ENCODE measurements around the gene CLDN9.
A peak's percentile ranks its signal among the peaks of the same experiment; 100 is the strongest.

The CLDN9 gene

DNA sequence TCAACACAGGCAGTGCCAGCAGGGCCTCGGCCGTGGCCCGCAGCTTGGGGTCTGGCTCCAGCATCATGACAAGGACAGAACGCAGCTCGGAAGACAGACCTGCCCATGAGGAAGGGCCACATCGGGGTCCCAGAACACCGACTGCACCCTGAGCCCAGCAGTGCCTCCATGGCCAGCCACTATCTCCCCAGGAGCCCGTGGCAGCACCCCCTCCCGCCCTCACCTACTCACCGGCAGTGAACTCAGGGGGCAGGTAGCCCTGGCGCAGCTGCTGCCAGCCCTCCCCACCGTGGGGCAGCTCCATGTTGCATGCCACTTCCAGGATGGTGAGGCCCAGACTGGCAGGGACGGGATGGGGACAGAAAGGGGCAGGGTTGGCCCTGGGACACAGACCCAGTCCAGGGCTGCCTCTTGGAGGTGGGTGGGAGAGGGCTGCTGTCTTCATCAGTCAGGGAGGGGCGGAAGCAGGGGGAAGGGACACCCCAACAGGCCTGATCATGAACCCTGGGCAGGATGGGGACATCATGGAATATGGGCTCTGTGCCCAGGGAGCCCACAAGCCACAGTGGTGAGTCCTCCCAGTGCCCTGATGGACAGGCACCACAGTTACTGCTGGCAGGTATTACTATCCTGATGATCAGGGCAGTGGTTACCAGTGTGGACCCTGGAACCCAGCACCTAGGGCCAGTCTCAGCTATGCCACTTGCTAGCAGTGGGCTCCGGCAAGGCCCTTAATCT lies 38.2 kb upstream of the CLDN9 start:
- no peak for DNase-seq (ENCODE audit: low read depth in 2 of 2)

DNA sequence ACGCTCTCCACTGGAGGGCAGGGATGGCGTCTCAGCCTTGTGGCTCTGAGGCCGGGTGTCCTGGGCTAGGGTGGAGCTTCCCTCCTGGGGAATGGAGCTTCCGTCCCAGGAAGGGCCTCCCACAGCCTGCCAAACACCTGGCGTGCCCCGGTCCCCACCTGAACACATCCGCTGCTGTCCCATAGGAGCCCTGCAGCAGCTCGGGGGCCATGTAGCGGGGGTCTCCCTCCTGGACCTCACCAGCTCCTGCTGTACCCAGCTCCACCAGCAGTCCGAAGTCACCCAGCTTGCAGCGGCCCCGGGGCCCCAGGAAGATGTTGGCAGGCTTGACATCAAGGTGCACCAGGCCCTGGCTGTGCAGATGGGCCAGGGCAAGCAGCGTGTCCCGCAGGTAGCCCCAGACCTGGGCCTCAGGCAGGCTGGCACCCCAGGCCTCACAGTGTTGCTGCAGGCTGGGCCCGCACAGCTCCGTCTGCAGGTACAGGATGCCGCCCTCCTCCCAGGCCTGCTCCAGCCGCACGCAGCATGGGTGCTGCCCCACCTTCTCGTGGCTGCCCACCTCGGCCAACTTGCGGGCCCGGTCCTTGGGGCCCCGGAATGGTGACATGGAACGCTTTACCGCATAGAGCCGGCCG lies 37.4 kb upstream of the CLDN9 start:
- DNase-seq (ENCODE audit: low read depth in 2 of 2) = no peak

DNA sequence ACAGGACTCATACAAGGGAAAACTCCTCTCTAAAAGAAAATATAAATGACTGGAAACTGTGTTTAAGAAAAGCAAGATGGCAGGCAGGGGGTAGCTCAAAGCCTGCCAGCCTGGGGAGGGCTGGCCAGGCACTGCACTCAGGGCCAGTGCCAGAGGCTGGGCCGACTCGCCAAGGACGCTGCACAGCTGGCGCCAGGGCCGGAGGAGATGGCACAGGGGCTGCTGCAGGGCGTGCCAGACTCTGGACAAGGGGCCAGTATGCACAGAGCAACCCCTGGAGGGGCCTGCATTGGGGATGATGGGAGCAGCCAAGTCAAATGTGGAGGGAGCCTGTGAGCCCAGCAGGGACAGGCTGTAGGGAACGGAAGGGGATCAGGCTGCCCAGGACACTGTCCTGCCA lies 36.5 kb upstream of the CLDN9 start:
- DNase-seq (ENCODE audit: low read depth in 2 of 2) = no peak

DNA sequence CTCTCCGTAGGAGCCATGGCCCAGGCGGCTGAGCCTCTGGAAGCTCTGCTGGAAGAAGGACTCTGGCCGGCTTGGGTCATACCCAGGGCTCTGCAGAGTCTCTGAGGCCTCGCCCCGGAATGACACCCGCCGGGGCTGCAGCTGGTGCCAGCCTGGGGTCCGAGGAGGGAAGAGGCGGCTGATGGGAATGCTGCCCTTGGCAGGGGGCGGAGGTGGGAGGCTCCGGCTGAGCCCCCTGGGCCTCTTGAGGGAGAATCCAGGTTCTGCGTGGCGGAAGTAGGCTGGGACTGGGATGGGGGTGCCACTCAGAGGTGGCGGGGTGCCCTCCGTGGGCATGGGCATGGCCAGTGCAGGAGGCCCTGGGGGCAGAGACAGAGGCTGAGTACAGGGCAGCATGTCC lies 36.0 kb upstream of the CLDN9 start:
- DNase-seq (ENCODE audit: low read depth in 2 of 2) = no peak

GRCh38 chr16:2977440-2977839 lies 35.3 kb upstream of the CLDN9 start:
- DNase-seq (ENCODE audit: low read depth in 2 of 2) = no peak

- DNase-seq (ENCODE audit: low read depth in 2 of 2) = no peak
Observed at GRCh38 chr16:2979669-2980226, 33.0 kb upstream of the CLDN9 start.

DNA sequence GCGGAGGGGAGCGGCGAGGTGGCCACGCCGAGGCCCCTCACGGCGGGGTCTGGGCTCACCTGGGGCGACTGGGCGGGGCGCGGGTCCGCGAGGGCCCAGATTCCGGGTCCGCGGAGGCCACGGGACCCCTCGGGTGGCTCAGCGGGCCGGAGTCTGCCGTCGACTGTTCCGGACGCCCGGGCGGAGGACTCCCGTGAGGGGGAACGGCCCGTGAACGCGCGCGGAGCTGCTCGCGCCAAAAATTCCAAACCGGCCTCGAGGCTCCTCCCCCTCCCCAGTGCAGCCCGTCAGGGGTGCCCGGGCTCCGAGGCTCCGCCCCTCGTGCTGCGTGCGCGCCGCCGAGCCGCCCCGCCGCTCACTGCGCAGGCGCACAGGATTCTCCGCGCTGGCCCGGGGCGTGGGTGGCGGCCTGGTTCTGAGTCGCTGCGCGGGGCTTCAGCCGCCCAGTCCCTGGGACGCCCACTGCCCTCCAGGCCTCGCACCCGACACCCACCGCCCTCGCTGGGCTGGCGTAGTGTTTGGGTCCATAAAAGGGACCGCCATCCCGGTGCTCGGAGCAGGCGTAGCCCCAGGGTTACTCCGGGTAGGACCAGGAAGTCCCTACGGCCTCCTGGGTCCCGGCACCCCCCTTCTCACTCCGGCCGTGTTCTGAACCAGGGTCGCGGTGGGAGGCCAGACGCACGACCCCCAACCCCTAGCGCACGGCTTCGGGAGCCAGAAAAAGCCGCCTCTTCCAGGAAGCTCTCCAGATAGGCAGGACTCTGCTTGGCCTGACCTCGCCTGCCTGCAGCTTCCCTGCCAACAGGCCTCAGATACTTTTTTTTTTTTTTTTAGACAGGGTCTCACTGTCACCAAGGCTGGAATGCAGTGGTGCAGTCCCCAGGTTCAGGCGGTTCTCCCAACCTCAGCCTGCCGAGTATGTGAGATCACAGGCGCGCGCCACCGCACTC lies 32.2 kb upstream of the CLDN9 start, which contains the start of gene PKMYT1:
Gene PKMYT1, minus strand, starts transcription at position 220 of the 950 bp plus-strand sequence. CDS start 789 bp downstream, outside the sequence.
- DNase-seq (ENCODE audit: low read depth in 2 of 2) = peak; percentile 91 to 94

GRCh38 chr16:2981177-2981898 lies 31.4 kb upstream of the CLDN9 start:
- no peak for DNase-seq (ENCODE audit: low read depth in 2 of 2)

DNA sequence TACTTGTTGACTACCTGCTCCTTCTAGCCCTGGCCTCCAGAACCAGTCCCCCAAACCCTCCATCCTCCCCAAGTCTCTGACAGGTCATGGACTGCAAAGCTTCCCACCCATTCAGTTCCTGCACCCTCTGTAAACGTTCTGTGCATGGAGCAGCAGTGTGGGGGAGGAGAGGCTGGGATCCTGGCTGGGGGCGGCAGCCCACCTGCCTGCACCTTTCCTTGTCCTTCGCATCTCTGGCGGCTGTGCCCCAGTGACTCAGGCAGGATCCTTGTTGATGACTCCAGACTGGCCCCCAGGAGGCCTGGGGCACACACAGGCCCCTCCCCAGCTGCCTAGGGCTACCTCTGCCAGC lies 30.8 kb upstream of the CLDN9 start:
- DNase-seq (ENCODE audit: low read depth in 2 of 2) = no peak

GRCh38 chr16:2982402-2982801 lies 30.3 kb upstream of the CLDN9 start:
- no peak for DNase-seq (ENCODE audit: low read depth in 2 of 2)

DNA sequence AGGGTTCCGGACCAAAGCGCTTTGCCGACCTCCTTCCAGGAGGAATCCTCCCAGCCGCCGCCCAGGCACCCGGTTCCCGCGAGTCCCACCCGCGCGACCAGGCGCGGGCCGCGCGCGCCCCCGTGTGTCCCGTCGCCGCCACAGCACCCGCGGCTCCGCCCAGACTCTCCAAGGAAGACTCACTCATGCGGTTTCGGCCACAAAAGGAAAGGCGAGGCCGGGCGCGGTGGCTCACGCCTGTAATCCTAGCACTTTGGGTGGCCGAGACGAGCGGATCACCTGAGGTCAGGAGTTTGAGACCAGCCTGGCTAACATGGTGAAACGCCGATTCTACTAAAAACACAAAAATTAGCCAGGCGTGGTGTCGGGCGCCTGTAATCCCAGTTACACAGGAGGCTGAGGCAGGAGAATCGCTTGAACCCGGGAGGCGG lies 29.0 kb upstream of the CLDN9 start:
- peak; percentile 76 to 79 for DNase-seq (ENCODE audit: low read depth in 2 of 2)

- no peak for DNase-seq (ENCODE audit: low read depth in 2 of 2)
Observed at GRCh38 chr16:2985462-2985861, 27.3 kb upstream of the CLDN9 start.

DNA sequence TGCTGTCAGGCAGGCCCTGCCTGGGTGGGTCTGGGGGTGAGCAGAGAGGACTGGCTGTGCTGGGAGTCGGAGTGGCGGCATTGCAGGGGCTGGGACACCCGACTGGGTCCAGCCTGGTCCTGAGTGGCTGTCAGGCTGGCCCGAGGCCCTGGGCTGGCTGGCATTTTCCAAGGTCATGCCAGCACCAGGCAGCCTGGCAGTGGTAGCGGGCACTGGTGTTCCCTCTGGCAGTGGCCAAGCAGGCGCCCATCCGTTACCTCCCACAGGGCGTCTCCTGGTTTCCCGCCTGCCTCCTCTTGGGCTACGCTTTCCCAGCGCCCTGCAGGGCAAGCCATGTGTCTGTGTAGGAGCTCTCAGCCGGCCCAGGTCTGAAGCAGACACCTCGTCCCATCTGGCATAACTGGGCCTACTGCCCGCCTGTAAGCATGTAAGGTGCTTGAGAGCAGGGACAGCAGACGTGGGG lies 26.8 kb upstream of the CLDN9 start:
- DNase-seq (ENCODE audit: low read depth in 2 of 2) = no peak

- no peak for DNase-seq (ENCODE audit: low read depth in 2 of 2)
Observed at GRCh38 chr16:2986623-2987188, 26.0 kb upstream of the CLDN9 start.

DNA sequence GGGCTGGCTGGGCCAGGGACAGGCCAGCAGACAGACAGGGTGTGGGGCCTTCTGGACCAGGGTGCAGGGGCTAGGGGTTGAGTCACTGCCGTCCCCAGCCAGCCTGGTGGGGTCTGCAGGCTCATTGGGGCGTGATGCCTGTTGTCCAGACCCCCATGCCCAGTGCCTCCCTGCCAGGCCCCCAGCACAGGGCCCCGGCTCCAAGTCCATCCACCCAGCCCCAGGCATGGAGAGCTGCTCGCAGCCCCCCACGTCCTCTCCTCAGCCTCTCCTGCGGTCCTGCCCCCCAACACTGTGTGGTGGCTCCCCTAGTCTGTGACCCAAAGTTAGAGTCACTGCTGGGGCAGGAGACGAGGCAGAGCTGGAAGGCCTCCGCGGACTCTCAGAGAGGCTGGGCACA lies 25.4 kb upstream of the CLDN9 start:
- DNase-seq (ENCODE audit: low read depth in 2 of 2) = no peak

DNA sequence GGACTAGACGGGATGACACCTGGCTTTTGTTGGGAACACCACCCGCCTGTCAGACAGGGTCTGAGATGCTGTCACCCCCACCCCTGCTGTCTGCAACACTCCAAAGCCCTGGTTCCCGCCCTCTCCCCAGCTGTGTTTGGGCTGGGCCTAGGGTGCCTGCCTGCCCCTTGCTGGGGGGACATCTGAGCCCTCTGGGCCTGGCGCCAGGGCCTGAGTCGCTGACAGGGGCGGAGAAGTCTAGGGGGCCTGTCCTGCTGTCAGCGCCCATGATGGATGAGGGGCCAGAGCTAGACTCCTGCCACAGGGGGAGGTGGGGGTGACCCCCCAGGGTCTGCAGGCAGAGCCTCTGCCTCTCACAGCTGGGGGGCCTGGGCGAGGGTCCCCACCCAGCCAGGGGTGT lies 24.9 kb upstream of the CLDN9 start:
- no peak for DNase-seq (ENCODE audit: low read depth in 2 of 2)

DNA sequence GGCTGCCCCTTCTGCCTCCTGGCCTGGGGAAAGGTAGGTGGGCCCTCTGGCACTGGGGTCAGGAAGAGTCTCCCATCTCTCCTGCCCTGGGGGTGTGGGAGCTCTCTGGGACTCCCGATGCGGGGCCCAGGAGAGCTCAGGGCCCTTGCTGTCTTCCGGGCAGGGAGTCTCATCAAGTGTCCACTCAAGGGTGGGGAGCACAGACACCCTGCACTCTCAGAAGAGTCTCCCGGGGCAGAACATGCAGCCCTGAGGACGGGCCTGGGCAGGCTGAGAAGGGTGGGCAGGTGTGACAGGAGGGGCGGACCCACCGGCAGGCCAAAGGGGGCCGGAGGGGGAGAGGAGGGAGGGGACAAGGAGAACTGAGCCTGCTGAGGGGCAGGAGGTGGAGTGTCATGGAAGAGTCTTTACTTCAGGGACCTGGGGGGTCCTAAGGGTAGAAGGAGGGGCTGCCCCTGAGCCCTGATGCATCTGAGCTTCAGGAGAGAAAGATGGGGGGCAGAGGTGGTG lies 24.1 kb upstream of the CLDN9 start:
- DNase-seq (ENCODE audit: low read depth in 2 of 2) = no peak

DNA sequence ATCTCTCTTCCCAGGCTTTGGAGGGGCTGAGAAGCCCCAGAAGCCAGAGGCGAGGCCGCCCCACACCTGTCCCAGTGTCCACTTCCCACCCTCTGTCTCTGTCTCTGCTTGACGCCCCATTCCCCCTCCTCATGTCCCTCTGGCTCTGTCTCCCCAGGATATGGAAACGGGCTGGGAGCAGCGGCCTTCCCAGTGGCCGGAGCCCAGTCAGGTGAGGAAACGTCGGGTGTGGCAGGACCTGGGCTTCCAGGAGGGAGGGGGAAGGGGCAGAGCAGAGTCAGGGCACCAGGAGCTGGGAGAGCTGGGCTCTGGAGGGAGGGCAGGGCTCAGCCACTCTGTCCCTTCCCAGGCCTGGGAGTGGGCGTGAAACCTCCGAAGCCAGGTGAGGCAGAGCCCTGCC lies 21.8 kb upstream of the CLDN9 start:
- DNase-seq (ENCODE audit: low read depth in 2 of 2) = no peak

- no peak for DNase-seq (ENCODE audit: low read depth in 2 of 2)
Observed at GRCh38 chr16:2991566-2992261, 21.0 kb upstream of the CLDN9 start.

Data from stimulated activated CD4-positive, alpha-beta T cell treated with anti-CD3 and anti-CD28 coated beads, Interleukin-4, amount 100 ng/mL, for 48 hours (primary cell).